ENCODE results near the gene GLRA2.

Gene GLRA2

DNA sequence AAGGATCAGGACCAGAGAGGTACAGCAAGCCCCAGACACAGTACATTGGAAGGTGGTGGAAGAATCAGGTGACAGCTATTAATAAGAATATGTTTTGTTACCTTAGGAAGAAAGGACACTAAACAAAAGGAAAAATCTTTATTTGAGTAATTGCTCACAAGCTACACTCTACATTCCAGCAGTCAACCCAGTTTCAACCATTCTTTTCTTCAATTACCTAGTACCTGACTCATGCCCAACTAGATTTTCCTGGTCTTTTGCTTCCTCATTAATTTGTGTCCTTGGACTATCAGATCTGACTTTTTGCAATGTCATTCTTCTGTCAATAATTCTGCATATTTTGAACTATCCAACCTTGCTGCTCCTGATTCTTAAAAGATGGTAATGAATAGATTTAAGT is 22.5 kb upstream of the GLRA2 start:
- Histone ChIP-seq H4K20me1 (peaks cover 0 to 4% (median 0%) of the 10 kb centered on the region in 11 experiments; a peak in 2 of 22 replicates), H3K9ac (no peak overlapping the region), H3K4me2 (no peak overlapping the region), H3K27me3 (peaks cover 87 to 100% (median 95%) of the 10 kb centered on the region in 11 experiments), H3K9me3 (replicated peaks in 1 of 11) (peaks cover 0 to under 1% (median 0%) of the 10 kb centered on the region in 11 experiments; a peak in 1 of 22 replicates), H3K36me3 (no peaks in the 10 kb centered on the region), H3K4me1 (no peaks in the 10 kb centered on the region), H3K27ac (no peak overlapping the region), H3K4me3 (no peak overlapping the region)
- TF ChIP-seq Cebpa-rat (IDR thresholded peaks at IDR 0.05) = no peak

GRCh38 chrX:14508025-14508690 is 21.2 kb upstream of the GLRA2 start:
- H3K9me3 ChIP-seq (replicated peaks in 1 of 11) = peaks cover 5 to 13% (median 9%) of the 10 kb centered on the region in 11 experiments; a peak in 19 of 22 replicates
- no peak for TF ChIP-seq Cebpa-rat (IDR thresholded peaks at IDR 0.05)
- H3K4me3 ChIP-seq = no peak overlapping the region
- H3K36me3 ChIP-seq = no peaks in the 10 kb centered on the region
- H3K9ac ChIP-seq = no peak overlapping the region
- no peaks in the 10 kb centered on the region for H3K4me1 ChIP-seq
- no peak overlapping the region for H3K27ac ChIP-seq
- H3K4me2 ChIP-seq = no peak overlapping the region
- H4K20me1 ChIP-seq = peaks cover 0 to 4% (median 0%) of the 10 kb centered on the region in 11 experiments; a peak in 2 of 22 replicates
- peaks cover 87 to 100% (median 95%) of the 10 kb centered on the region in 11 experiments for H3K27me3 ChIP-seq

DNA sequence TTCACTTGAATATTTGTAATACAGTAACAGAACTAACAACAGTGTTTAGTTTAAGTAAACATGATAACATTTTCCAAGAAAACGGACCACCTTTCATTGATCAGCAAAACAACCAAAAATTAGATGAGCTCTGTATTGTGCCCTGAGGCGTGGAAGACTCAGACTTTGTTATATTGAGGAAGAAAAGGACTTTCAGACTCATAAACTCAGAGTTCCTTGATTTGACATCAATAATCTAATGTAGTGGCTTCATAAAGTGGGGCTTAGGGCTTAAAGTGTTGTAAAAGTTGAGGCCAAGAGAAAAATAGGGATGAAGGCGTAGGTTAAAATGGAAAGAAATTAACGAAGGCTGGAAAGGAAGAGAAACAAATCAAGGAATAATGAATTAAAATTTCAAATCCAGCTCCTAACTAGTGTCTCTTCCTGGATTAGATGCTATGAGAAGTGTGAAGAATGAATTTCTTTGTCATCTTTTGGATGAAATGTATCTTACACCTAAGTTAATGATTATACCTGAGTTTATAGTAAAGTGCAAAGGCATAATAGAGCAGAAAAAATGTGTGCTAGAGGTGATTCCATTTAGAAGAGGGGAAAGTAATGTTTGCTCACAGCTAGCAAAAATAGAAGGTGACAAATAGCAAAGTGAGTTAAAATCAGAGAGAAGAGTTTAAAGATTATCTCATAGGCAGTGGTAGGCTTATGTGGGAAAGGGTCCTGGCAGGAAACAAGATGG is 19.8 kb upstream of the GLRA2 start:
- peaks cover 82 to 100% (median 95%) of the 10 kb centered on the region in 11 experiments for H3K27me3 ChIP-seq
- peaks cover 5 to 17% (median 9%) of the 10 kb centered on the region in 11 experiments; a peak in 19 of 22 replicates for H3K9me3 ChIP-seq (replicated peaks in 1 of 11)
- H3K4me2 ChIP-seq = no peak overlapping the region
- no peaks in the 10 kb centered on the region for H3K4me1 ChIP-seq
- H3K27ac ChIP-seq = no peak overlapping the region
- H4K20me1 ChIP-seq = peaks cover 0 to 4% (median 0%) of the 10 kb centered on the region in 11 experiments; a peak in 1 of 22 replicates
- TF ChIP-seq Cebpa-rat (IDR thresholded peaks at IDR 0.05) = no peak
- H3K4me3 ChIP-seq = no peak overlapping the region
- no peak overlapping the region for H3K9ac ChIP-seq
- H3K36me3 ChIP-seq = no peaks in the 10 kb centered on the region

GRCh38 chrX:14528629-14529289 is 577 bp upstream of the GLRA2 start:
- Histone ChIP-seq H3K9me3 (replicated peaks in 1 of 11) (no peaks in the 10 kb centered on the region), H3K9ac (no peak overlapping the region), H3K27ac (no peak overlapping the region), H3K4me3 (no peak overlapping the region), H3K27me3 (peaks cover 59 to 90% (median 74%) of the 10 kb centered on the region in 11 experiments), H3K4me1 (no peaks in the 10 kb centered on the region), H4K20me1 (peaks cover 0 to 5% (median 0%) of the 10 kb centered on the region in 11 experiments; a peak in 3 of 22 replicates), H3K36me3 (no peaks in the 10 kb centered on the region), H3K4me2 (no peak overlapping the region)
- no peak for TF ChIP-seq Cebpa-rat (IDR thresholded peaks at IDR 0.05)

- Histone ChIP-seq H3K36me3 (no peaks in the 10 kb centered on the region), H4K20me1 (peaks cover 0 to 5% (median 0%) of the 10 kb centered on the region in 11 experiments; a peak in 3 of 22 replicates), H3K9me3 (replicated peaks in 1 of 11) (no peaks in the 10 kb centered on the region)
Observed at GRCh38 chrX:14533867-14534266, 4.5 kb downstream of the GLRA2 start.

DNA sequence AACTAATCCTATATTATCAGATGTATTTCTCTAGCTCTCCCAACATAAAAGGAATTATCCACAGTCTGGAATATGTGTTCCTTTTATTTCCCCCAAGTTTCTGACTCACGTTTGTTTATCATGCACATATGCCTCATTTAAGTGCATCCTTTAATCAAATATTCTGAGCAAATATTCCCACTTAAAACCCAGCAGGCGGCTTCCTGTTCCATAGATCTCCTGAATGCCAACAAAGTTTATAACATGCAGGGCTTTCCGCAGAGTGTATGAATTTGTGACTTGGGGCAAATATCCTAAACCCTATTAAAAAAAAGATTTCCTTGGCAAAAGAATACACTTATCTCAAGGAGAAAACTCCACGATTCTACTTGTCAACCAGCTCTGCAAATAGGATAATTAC is 16.9 kb downstream of the GLRA2 start:
- H3K4me1 ChIP-seq = no peaks in the 10 kb centered on the region
- no peak overlapping the region for H3K9ac ChIP-seq
- peaks cover 86 to 100% (median 97%) of the 10 kb centered on the region in 11 experiments for H3K27me3 ChIP-seq
- no peak overlapping the region for H3K27ac ChIP-seq
- no peaks in the 10 kb centered on the region for H3K36me3 ChIP-seq
- H3K4me3 ChIP-seq = no peak overlapping the region
- no peak for TF ChIP-seq Cebpa-rat (IDR thresholded peaks at IDR 0.05)
- H3K4me2 ChIP-seq = no peak overlapping the region
- peaks cover 0 to 7% (median 0%) of the 10 kb centered on the region in 11 experiments; a peak in 1 of 22 replicates for H4K20me1 ChIP-seq
- H3K9me3 ChIP-seq (replicated peaks in 1 of 11) = no peaks in the 10 kb centered on the region

More at GRCh38 chrX:14533867-14534266, 4.5 kb downstream of the GLRA2 start:
- no peak overlapping the region for H3K4me3 ChIP-seq
- H3K27ac ChIP-seq = no peak overlapping the region
- no peak overlapping the region for H3K9ac ChIP-seq
- TF ChIP-seq Cebpa-rat (IDR thresholded peaks at IDR 0.05) = no peak
- H3K4me2 ChIP-seq = no peak overlapping the region
- no peaks in the 10 kb centered on the region for H3K4me1 ChIP-seq
- peaks cover 75 to 92% (median 88%) of the 10 kb centered on the region in 11 experiments for H3K27me3 ChIP-seq

- Histone ChIP-seq H3K9me3 (replicated peaks in 1 of 11) (no peaks in the 10 kb centered on the region), H3K4me2 (no peak overlapping the region), H3K4me1 (no peaks in the 10 kb centered on the region), H4K20me1 (no peaks in the 10 kb centered on the region), H3K4me3 (no peak overlapping the region), H3K9ac (no peak overlapping the region), H3K27me3 (peaks cover 79 to 98% (median 96%) of the 10 kb centered on the region in 11 experiments), H3K36me3 (no peaks in the 10 kb centered on the region), H3K27ac (no peak overlapping the region)
- no peak for TF ChIP-seq Cebpa-rat (IDR thresholded peaks at IDR 0.05)
Observed at GRCh38 chrX:14554131-14554715, 24.9 kb downstream of the GLRA2 start.

DNA sequence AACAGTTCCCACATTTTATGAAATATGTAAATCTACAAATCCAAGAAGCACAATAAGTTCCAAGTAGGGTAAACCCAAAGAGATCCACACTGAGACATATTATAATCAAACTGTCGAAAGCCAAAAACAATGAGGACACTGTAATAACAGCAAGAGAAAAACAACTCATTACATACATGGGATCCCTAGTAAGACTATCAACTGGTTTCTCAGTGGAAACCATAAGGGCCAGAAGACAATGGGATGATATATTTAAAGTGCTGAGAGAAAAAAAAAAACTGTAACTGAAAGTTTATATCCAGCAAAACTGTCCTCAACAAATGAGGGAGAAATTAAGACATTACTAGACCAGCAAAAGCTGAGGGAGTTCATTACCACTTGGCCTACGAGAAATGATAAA is 34.7 kb downstream of the GLRA2 start:
- Histone ChIP-seq H3K27ac (no peak overlapping the region), H3K4me2 (no peak overlapping the region), H3K4me1 (no peaks in the 10 kb centered on the region), H3K9ac (no peak overlapping the region), H3K36me3 (no peaks in the 10 kb centered on the region), H4K20me1 (no peaks in the 10 kb centered on the region), H3K27me3 (peaks cover 71 to 99% (median 90%) of the 10 kb centered on the region in 11 experiments), H3K4me3 (no peak overlapping the region), H3K9me3 (replicated peaks in 1 of 11) (peaks cover 20 to 51% (median 39%) of the 10 kb centered on the region in 11 experiments; a peak in 21 of 22 replicates)
- no peak for TF ChIP-seq Cebpa-rat (IDR thresholded peaks at IDR 0.05)

- TF ChIP-seq Cebpa-rat (IDR thresholded peaks at IDR 0.05) = no peak
- Histone ChIP-seq H4K20me1 (no peaks in the 10 kb centered on the region), H3K4me2 (no peak overlapping the region), H3K27ac (no peak overlapping the region), H3K36me3 (no peaks in the 10 kb centered on the region), H3K4me3 (no peak overlapping the region), H3K27me3 (peaks cover 70 to 100% (median 91%) of the 10 kb centered on the region in 11 experiments), H3K9ac (no peak overlapping the region), H3K9me3 (replicated peaks in 1 of 11) (peaks cover 0 to 2% (median 0%) of the 10 kb centered on the region in 11 experiments; a peak in 6 of 22 replicates), H3K4me1 (no peaks in the 10 kb centered on the region)
Observed at GRCh38 chrX:14573161-14573560, 43.8 kb downstream of the GLRA2 start.
